ENCODE data around the gene SCN1A.

The SCN1A gene

GRCh38 chr2:165961818-165962217 lies 166.0 kb downstream of the SCN1A start:
- no peak for DNase-seq

- DNase-seq: no peak
These were observed 168.4 kb downstream of the SCN1A start for GRCh38 chr2:165959371-165959770.

- no peak for DNase-seq
These were observed 169.4 kb downstream of the SCN1A start for GRCh38 chr2:165958313-165958960.

- no peak for DNase-seq
These were observed 170.7 kb downstream of the SCN1A start for GRCh38 chr2:165957030-165957675.

- DNase-seq: peak; percentile 93
These were observed 173.9 kb downstream of the SCN1A start, which contains the start of gene TTC21B for GRCh38 chr2:165953655-165954606. TSS of gene TTC21B (minus strand) at chr2:165953776. CDS start at chr2:165953705, 71 bp downstream.

GRCh38 chr2:165953306-165953654 lies 174.5 kb downstream of the SCN1A start:
- DNase-seq: no peak

GRCh38 chr2:165952741-165953211 lies 175.0 kb downstream of the SCN1A start:
- DNase-seq: no peak

- DNase-seq: no peak
These were observed 175.7 kb downstream of the SCN1A start for GRCh38 chr2:165952085-165952484.

- DNase-seq: no peak
These were observed 177.4 kb downstream of the SCN1A start for GRCh38 chr2:165950438-165950837.

- no peak for DNase-seq
These were observed 186.0 kb downstream of the SCN1A start for GRCh38 chr2:165941827-165942226.

- no peak for DNase-seq
These were observed 189.6 kb downstream of the SCN1A start for GRCh38 chr2:165938237-165938636.
